HS-27A (cell line): ENCODE results near the gene SLC22A23.

Source experiments
- DNase-seq: peaks from one replicate; pipeline ENCODE4 v3.0.0-alpha.2; 2012; ENCODE audit warnings: low read depth, missing footprints

Gene SLC22A23, protein sequence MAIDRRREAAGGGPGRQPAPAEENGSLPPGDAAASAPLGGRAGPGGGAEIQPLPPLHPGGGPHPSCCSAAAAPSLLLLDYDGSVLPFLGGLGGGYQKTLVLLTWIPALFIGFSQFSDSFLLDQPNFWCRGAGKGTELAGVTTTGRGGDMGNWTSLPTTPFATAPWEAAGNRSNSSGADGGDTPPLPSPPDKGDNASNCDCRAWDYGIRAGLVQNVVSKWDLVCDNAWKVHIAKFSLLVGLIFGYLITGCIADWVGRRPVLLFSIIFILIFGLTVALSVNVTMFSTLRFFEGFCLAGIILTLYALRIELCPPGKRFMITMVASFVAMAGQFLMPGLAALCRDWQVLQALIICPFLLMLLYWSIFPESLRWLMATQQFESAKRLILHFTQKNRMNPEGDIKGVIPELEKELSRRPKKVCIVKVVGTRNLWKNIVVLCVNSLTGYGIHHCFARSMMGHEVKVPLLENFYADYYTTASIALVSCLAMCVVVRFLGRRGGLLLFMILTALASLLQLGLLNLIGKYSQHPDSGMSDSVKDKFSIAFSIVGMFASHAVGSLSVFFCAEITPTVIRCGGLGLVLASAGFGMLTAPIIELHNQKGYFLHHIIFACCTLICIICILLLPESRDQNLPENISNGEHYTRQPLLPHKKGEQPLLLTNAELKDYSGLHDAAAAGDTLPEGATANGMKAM

DNA sequence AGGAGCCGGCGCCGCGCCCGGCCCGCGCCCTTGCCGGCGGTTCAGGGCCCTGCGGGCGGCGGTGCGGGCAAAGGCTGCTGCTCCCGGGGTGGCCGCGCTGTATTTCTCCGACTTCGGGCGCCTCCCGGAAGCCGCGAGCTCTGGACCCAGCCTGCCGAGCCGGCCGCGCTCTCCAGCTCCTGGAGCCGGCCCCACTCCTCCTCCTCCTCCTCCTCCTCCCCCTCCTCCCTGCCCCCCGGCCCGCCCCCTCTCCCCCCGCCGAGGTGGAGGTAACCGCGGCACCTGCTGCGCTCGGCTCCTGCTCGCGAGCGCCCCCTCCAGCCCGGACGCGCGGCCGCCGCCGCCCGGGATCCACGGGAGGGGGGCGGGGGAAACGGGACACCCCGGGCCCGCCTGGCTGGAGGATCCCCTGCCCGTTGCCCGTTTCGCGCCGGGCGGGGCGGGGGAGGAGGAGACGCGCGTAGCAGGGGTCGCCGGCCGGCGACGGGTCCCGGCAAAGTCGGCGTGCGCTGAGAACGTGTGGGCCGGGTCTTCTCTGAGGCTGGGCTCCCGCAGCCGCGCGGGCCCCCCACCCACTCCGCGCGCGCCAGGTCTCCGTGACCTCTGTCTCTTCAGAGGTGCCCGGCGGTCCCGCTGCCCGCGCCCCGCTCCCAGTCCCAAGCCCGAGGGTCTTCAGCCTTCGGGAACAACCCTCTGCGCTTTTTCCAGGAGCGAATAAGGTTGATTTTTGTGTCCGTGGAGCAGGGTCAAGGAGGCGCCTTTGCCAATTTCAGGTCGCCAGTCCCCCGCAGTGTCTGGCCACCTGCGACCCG, at the start of gene SLC22A23:
Gene SLC22A23 (minus strand): TSS at position 153 of the 812 bp plus-strand sequence. CDS start 491 bp downstream, outside the sequence.
- no peak for DNase-seq

- DNase-seq, result no peak
These were observed 49.4 kb upstream of the SLC22A23 start for GRCh38 chr6:3506200-3506599.

GRCh38 chr6:3504938-3505805, 48.3 kb upstream of the SLC22A23 start:
- DNase-seq, result no peak

- no peak for DNase-seq
These were observed 47.5 kb upstream of the SLC22A23 start for GRCh38 chr6:3504354-3504753.

GRCh38 chr6:3501826-3502500, 45.1 kb upstream of the SLC22A23 start:
- no peak for DNase-seq

DNA sequence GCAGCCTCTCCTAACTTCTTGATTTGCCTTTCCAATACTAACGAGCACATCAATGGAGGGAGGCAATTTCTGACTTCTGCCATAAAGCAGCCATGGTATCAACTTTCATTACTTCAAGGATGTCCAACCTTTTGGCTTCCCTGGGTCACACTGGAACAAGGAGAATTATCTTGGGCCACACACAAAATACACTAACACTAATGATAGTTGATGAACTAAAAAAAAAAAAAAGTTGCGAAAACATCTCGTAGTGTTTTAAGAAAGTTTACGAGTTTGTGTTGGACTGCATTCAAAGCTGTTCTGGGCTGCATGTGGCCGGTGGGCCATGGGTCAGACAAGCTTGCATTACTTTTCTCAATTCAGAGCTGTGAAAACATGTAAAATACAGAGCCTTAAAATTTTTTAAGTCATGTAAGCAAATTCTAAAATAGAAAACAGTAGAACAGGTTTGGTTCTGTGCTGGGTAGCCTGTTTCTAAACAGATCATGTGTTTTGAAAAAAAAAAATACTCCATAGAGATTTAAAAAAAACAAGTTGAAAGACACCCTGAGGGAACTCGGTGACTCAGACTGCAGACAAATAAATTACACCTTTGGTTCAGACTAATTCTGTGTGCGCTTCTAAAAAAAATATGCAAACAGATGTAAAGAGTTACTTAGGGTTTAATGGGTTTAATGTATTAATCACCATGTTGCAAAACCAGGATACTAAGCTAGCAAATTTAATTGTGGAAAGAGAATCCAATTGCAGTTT, 43.6 kb upstream of the SLC22A23 start:
- DNase-seq, result no peak

DNA sequence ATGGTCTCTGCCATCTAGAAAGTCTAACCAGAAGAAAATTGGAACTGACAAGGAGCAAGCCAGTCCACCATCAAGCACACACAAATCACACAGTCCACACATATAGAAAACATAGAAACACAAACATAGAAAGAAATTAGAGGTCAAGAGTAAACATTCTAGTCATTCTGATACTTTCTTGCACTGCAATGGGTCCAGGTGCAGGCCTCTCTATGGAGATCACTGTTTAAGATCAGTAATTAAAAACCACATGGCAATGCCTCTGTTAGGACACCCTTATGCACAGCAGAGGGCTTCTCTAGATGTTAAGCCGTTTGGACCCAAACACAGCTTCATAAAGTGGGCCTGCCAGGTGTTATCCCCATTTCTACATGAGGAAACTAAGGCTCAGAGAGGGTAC, 42.8 kb upstream of the SLC22A23 start:
- no peak for DNase-seq

- no peak for DNase-seq
These were observed 39.5 kb upstream of the SLC22A23 start for GRCh38 chr6:3496395-3496794.

DNA sequence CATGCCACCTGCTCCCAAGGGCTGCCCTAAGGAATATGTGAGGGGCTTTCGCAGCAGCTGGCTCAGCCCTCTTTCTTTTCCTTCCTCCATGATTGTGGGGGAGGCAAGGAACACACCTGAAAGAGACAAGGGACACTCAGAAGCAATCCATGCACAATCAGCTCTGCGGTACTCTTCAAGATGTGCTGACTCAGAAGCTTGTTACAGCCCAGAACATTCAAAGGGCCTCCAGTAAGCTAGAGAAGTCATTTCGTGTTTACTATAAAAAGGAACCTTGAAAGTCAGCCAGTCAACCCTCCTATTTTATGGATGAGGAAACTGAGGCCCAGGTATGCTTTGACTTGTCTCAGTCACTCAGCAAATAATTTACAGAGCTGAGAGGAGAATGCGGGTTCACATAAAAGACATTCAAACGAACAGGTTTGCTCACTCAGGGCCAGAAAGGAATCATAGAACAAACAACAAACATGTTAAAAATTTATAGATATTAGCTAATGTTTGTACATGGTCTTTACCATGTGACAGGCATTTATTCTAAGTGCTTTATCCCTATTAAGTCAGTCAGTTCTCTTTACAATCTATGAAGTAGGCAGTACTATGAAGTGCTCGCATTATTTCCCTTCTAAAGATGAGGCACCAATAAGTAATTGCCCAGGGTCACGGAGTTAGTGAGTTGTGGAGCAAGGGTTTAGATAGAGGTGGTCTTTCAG, 37.7 kb upstream of the SLC22A23 start:
- DNase-seq, result no peak

DNA sequence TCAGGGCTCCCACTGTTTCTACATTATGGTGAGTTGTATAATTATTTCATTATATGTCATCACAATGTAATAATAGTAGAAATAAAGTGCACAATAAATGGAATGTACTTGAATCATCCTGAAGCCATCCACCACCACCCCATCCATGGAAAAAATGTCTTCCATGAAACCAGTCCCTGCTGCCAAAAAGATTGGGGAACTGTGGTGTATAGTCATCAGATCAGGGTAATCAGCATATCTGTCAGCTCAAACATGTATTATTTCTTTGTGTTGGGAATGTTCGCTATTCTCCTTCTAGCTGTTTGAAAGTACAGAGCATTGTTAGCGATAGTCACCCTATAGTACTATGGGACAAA, 33.8 kb upstream of the SLC22A23 start:
- DNase-seq, result no peak

- no peak for DNase-seq
These were observed 33.2 kb upstream of the SLC22A23 start for GRCh38 chr6:3489961-3490624.

GRCh38 chr6:3489027-3489757, 32.3 kb upstream of the SLC22A23 start:
- DNase-seq, result no peak

DNA sequence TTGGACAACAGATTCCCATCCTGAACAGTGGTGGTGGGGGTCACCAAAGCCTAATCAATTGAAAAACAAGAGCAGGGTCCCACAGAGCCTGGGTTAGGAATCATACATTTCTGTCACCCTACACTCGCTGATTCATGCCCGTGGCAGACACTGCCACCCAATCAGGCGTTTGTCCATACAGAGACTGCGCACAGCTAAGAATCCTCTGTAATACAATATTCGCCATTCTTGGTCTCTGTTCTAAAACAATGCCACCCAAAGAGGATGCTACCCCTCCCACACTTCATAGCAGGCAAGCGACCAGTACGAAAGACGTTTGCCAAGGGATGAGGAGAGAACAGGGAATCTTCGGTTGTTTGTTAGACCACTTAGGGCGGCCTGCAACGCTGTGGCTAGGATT, 28.1 kb upstream of the SLC22A23 start:
- no peak for DNase-seq

DNA sequence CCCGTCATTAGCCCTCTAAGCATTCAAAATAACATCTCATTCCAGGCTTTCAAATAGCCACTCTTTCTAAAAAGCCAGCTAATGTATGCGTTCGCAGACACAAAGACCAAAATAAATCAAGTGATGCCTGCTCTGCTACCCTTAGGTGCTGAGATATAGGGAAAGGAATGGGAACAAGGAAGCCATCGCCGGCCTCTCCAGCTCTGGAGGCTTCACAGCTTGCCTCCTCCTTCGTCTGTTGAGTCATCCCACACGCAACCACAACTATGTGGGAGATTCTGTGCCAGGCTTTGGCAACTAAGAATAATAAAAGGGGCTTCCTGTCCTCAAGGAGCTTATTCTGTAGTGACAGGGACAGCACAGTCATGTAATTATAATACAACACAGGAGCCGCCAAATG, 27.3 kb upstream of the SLC22A23 start:
- DNase-seq, result no peak

GRCh38 chr6:3483675-3484074, 26.8 kb upstream of the SLC22A23 start:
- DNase-seq, result no peak

GRCh38 chr6:3482869-3483268, 26.0 kb upstream of the SLC22A23 start:
- no peak for DNase-seq

- DNase-seq, result no peak
These were observed 24.8 kb upstream of the SLC22A23 start for GRCh38 chr6:3481640-3482039.

- no peak for DNase-seq
These were observed 23.2 kb upstream of the SLC22A23 start for GRCh38 chr6:3480009-3480408.

- DNase-seq, result no peak
These were observed 16.9 kb upstream of the SLC22A23 start for GRCh38 chr6:3473773-3474172.
